ENCODE data around the gene PPT1. TPM values are rescaled to one million over a fixed set of nuclear protein-coding genes. Genes with fewer than 3 reads are reported as not detected.

The PPT1 gene
- total RNA-seq, 2 donors from 2014 or later, result 86.2 to 126 TPM

DNA sequence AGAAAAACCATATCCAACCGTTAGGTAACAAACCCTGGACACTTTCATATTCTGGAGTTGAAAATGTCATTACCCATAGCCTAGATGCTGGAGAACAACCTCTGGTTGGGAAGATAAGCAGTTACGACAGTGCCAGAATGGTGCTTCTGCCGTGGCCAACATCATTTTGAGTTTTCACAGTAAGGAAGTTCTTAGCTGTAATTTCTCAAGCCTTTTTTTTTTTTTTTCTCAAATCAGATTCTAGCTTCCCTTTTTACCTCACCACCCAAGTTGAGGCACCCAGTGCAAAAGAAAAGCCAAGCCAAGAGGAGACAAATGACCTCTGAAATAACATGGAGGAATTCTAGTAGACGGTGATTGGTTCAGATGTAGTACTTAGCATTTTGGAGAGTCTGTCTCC is 21.8 kb downstream of the PPT1 start:
- peaks cover 7 to 13% of the 10 kb centered on the region in 2 donors for H3K36me3 ChIP-seq
- TF ChIP-seq POLR2AphosphoS5 (IDR thresholded peaks at IDR 0.05) (no peak), POLR2A (IDR thresholded peaks at IDR 0.05) (no peak)
- TF ChIP-seq, protein P1, sequence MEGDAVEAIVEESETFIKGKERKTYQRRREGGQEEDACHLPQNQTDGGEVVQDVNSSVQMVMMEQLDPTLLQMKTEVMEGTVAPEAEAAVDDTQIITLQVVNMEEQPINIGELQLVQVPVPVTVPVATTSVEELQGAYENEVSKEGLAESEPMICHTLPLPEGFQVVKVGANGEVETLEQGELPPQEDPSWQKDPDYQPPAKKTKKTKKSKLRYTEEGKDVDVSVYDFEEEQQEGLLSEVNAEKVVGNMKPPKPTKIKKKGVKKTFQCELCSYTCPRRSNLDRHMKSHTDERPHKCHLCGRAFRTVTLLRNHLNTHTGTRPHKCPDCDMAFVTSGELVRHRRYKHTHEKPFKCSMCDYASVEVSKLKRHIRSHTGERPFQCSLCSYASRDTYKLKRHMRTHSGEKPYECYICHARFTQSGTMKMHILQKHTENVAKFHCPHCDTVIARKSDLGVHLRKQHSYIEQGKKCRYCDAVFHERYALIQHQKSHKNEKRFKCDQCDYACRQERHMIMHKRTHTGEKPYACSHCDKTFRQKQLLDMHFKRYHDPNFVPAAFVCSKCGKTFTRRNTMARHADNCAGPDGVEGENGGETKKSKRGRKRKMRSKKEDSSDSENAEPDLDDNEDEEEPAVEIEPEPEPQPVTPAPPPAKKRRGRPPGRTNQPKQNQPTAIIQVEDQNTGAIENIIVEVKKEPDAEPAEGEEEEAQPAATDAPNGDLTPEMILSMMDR (IDR thresholded peaks at IDR 0.05), result no peak
- H3K27me3 ChIP-seq (replicated peaks; ENCODE audit: insufficient read depth), result no peaks in the 10 kb centered on the region
- H3K9me3 ChIP-seq, result no peaks in the 10 kb centered on the region
- no peak overlapping the region for H3K4me3 ChIP-seq
- H3K27ac ChIP-seq, result no peak overlapping the region
- 89% methylated on average over 4 of the region's 4 CpGs for WGBS
- intact Hi-C loops (cut with DNase I), result no loop called here
- H3K4me1 ChIP-seq (replicated peaks), result no peaks in the 10 kb centered on the region
- no peak for DNase-seq (ENCODE audit: low spot score)

DNA sequence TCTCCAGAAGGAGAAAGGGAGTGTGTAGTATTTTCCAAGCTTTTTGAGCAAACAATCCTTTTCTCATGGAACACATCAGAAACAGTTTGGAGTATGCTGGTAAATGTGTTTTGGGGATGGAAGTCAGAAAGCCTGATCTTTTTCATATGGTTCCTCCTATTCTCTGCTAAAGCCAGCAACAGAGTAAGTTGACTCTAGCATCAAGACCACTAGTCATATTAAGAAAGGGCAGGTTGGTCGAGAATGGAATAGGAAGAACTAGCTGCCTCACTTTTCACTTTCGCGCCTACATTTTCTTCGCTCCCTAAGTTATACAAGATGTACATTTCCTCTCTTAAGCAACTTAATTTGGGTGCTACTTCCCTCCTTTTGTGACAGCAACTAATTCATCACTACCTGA is 24.0 kb downstream of the PPT1 start:
- intact Hi-C loops (cut with DNase I), result no loop called here
- H3K36me3 ChIP-seq, result peaks cover 13% of the 10 kb centered on the region in 2 donors
- WGBS, result 91% methylated on average over 4 of the region's 4 CpGs

DNA sequence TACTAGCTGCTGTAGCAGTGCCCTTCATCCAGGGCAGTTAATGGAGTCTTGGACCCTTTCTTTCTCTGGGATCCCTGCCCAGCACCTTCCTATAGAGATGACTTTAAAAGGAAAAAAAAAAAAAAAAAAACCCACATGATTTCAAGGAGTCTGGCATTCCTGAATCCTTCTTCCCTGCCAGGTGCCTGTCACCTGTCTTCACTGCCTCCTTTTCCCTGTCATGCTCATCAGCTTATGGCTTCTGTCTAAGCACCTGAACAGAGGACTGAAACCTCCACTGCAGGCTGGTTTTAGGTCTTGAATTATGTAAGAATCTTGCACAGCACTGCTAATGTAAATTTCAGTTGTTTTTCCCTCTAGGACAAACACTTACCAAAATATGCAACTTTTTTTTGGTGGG is 24.9 kb downstream of the PPT1 start:
- Histone ChIP-seq H3K36me3 (peaks cover 18 to 22% of the 10 kb centered on the region in 2 donors), H3K27me3 (replicated peaks; ENCODE audit: insufficient read depth) (no peaks in the 10 kb centered on the region), H3K4me1 (replicated peaks) (no peaks in the 10 kb centered on the region), H3K4me3 (no peak overlapping the region), H3K9me3 (no peaks in the 10 kb centered on the region), H3K27ac (no peak overlapping the region)
- intact Hi-C loops (cut with DNase I), result no loop called here
- TF ChIP-seq POLR2AphosphoS5 (IDR thresholded peaks at IDR 0.05) (no peak), POLR2A (IDR thresholded peaks at IDR 0.05) (no peak)
- TF ChIP-seq, protein P1 (IDR thresholded peaks at IDR 0.05), result no peak
- no peak for DNase-seq (ENCODE audit: low spot score)

More for the DNA sequence above, 24.0 kb downstream of the PPT1 start:
- Histone ChIP-seq H3K4me3 (no peak overlapping the region), H3K4me1 (replicated peaks) (no peaks in the 10 kb centered on the region), H3K9me3 (no peaks in the 10 kb centered on the region), H3K27me3 (replicated peaks; ENCODE audit: insufficient read depth) (no peaks in the 10 kb centered on the region), H3K27ac (no peak overlapping the region)
- TF ChIP-seq, protein P1 (IDR thresholded peaks at IDR 0.05), result no peak
- no peak for TF ChIP-seq POLR2AphosphoS5 (IDR thresholded peaks at IDR 0.05)
- no peak for TF ChIP-seq POLR2A (IDR thresholded peaks at IDR 0.05)
- no peak for DNase-seq (ENCODE audit: low spot score)

DNA sequence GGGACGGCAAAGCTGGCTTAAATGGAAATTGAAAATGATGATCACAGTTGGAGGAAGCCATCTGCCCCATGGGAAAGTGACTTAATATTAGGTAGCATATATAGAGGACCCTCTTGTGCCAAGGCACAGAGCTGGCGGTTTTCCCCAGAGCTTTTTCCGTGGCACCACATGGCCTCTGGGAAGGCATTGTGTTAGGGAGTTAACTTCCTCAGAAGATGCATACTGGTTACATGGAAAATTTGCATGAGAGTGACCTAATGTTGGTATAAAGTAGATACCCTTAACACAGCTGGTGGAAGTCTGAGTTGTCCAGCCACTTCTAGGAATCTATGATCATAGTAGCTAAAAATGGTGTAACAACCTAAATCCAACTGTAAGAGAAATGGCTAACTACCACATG is 29.2 kb downstream of the PPT1 start:
- intact Hi-C loops (cut with DNase I), result no loop called here
- Histone ChIP-seq H3K4me3 (no peak overlapping the region), H3K9me3 (no peaks in the 10 kb centered on the region), H3K36me3 (peaks cover 29 to 30% of the 10 kb centered on the region in 2 donors), H3K27me3 (replicated peaks; ENCODE audit: insufficient read depth) (no peaks in the 10 kb centered on the region), H3K27ac (no peak overlapping the region), H3K4me1 (replicated peaks) (no peaks in the 10 kb centered on the region)
- 93% methylated on average over 3 of the region's 3 CpGs for WGBS
- TF ChIP-seq POLR2A (IDR thresholded peaks at IDR 0.05) (no peak), POLR2AphosphoS5 (IDR thresholded peaks at IDR 0.05) (no peak)
- TF ChIP-seq, protein P1 (IDR thresholded peaks at IDR 0.05), result no peak
- no peak for DNase-seq (ENCODE audit: low spot score)

DNA sequence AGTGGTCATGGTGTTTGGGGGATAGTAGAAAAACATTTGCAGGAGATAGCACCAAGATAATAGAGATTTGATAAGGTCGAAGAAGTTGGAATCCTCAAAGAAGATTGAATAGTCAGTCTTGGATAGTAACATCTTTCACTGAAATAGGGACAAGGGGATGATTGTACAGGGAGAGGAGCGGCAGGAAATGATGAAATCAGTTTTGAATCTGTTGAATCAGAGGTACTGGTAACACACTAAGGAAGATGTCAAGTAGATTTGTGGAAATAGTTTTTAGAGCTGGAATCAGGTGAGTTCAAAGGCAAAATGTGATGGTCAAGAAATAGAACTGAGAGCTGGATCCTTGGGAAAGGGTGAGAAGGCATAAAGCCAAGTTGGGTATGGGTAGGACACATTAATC is 30.0 kb downstream of the PPT1 start:
- Histone ChIP-seq H3K9me3 (no peaks in the 10 kb centered on the region), H3K4me3 (no peak overlapping the region), H3K27ac (no peak overlapping the region), H3K36me3 (peaks cover 29 to 30% of the 10 kb centered on the region in 2 donors), H3K4me1 (replicated peaks) (no peaks in the 10 kb centered on the region), H3K27me3 (replicated peaks; ENCODE audit: insufficient read depth) (no peaks in the 10 kb centered on the region)
- 88% methylated on average over 2 of the region's 2 CpGs for WGBS
- no peak for DNase-seq (ENCODE audit: low spot score)
- TF ChIP-seq POLR2AphosphoS5 (IDR thresholded peaks at IDR 0.05) (no peak), POLR2A (IDR thresholded peaks at IDR 0.05) (no peak)
- TF ChIP-seq, protein P1 (IDR thresholded peaks at IDR 0.05), result no peak
- intact Hi-C loops (cut with DNase I), result no loop called here

All from prostate gland (tissue), 2 donors.